Sciatic nerve (tissue), 2 donors: ENCODE measurements around the gene RTN4RL1. TPM values are rescaled to one million over a fixed set of nuclear protein-coding genes. Genes with fewer than 3 reads are reported as not detected.

Experiments
- ATAC-seq: fragments of 200-7000 bp; cut with Tn5 transposase; one replicate; pipeline ENCODE4 v1.9.1; 2020; ENCODE audit warnings: mild to moderate bottlenecking, moderate library complexity
- DNase-seq: peaks from one replicate; pipeline ENCODE4 v3.0.0-alpha.2; 2020; ENCODE audit warnings: low spot score
- intact Hi-C: fragments of 100-400 bp; cut with DNase I; formaldehyde crosslinking; loops from one replicate; pipeline ENCODE4 v1.14.2; 2022
- total RNA-seq: library from RNA; stranded (reverse); fragmentation: NEBNext Ultra II Directional; extraction: Animal tissue kit (Norgen Biotek cat#: 25700); gene quantifications from one replicate; pipeline ENCODE4 v1.2.1, GENCODE V29; 2021
- donor health status: DM: no; HTN: no; CAD: no.
- donor health status: DM: no; HTN: no; CAD: no.

The RTN4RL1 gene
- total RNA-seq, 1 donor from 2014 or later, result 5.8 TPM

DNA sequence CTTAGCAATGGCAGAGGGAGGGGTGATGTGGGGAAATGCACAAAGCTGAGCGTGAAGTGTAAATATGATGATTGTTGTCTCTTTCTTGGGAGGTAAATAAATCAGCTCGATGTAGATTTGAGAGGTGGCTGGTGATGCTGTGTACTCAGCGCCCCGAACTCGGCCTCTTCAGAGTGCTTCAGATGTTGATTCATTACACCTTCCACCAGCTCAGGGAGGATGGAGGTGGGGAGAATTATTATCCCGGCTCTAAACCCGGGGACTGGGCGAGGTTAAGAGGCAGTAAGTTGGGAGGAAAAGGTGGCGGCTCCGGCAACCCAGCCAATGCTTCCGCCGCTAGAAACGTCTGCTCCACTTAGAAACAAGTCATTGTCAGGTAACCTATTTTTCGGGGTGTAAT is 108.8 kb downstream of the RTN4RL1 start:
- intact Hi-C loops, result loop anchor here (10.0 kb wide), 1 partner anchor 128 kb away; the partner anchor contains the start of gene OVCA2
- ATAC-seq, result no peak
- DNase-seq, result no peak

DNA sequence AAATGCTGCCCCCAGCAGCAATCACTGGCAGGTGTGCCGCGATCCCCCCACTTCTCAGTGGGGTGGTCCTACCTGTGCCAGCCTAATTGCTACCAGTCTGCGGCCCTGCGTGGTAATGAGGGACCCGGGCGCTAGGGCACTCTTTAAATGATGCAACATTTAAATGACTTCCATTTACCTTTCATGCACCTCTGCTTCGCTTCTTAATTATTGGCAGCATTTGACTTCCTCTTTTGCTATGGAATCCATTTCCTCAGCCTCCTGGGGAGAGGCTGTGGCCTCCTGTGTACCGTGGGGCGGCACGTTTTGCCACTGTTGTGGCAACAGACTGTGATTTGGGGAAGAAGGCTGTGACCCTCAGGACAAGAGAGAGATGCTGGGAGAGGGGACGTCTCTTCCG is 109.2 kb downstream of the RTN4RL1 start:
- DNase-seq (no peak), ATAC-seq (no peak)
- intact Hi-C loops, result loop anchor here (10.0 kb wide), 1 partner anchor 129 kb away; the partner anchor contains the start of gene OVCA2

DNA sequence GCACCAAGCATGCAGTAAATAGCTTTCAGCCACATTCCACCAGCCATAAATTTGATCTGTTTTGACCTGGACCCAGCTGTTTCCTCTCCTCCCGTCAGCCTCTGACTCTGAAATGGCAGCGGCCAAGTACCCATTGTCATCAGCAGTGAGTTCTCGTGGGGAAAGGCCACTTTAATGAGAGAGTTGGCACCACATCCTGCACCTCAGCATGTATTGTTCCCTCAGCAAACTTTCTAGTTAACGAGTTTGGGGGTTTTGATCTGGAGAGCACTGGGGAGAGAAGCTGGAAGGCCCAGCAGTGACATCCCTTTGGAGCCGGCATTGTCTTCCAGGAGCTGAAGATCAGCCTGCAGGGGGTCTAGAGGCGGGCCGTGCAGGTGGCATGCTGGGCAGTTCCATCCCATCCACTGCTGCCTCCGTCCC is 110.5 kb downstream of the RTN4RL1 start:
- no peak for ATAC-seq
- no peak for DNase-seq
- intact Hi-C loops, result loop anchor here (10.0 kb wide), 1 partner anchor 130 kb away; the partner anchor contains the start of gene OVCA2

DNA sequence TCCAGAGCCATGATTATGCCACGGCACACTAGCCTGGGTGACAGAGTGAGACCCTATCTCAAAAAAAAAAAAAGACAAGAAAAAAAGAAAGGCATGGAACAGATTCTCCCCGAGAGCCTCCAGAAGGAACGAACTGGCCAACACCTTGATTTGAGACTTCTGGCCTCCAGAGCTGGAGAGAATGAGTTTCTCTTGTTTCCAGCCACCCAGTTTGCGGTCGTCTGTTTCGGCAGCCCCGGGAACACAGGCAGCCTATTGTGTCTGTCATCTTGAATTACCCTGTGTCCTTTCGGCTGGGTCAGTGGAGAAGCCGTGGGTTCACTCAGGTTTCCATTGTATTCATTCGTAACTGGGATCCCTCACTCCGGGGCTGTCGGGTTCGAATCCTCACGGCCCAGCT is 111.4 kb downstream of the RTN4RL1 start:
- ATAC-seq (no peak), DNase-seq (no peak)
- intact Hi-C loops, result loop anchor here (10.0 kb wide), 1 partner anchor 131 kb away; the partner anchor contains the start of gene OVCA2

DNA sequence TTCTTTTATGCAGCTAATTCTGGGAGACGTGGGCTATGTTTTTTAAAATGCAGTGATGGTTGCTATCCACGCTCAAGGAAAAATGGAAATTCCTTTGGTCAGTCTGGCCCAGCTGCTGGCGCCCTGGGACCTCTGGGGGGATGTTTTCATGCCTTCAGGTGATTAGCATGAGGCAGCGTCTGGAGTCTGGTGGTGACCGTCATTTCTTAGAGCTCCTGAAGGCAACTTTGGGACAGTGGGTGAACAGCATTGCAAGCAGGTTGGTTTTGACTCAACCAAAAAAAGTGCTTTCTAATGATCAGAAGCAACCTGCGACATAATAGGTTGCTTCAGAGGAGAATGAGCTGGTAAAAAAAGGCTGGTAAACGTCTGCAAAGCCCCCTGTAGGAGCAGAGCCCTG is 113.0 kb downstream of the RTN4RL1 start:
- intact Hi-C loops, result loop anchor here (10.0 kb wide), 1 partner anchor 133 kb away; the partner anchor contains the start of gene OVCA2
- no peak for DNase-seq
- no peak for ATAC-seq

DNA sequence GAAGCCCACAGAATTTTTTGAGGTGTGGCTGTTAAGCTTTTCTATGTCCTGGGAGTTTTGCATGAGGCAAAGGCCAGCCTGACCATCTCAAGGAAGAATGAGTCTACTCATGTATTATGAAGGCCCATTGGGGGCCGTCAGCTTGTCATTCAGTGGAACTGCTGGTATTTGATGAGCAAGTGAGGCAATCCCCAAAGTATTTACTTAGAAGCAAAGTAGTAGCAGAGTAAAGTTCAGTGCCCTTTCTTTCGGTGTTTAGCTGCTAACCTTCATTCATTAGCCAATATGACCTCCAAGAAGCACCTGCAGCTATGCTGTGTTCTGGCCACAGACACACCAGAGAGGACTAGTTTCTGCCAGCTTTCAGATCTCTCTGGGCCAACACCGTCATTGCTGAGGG is 115.1 kb downstream of the RTN4RL1 start:
- ATAC-seq (no peak), DNase-seq (no peak)
- intact Hi-C loops, result loop anchor here (5.0 to 10.0 kb wide), 3 partner anchors 115 to 332 kb away; partner anchors contain the start of genes OVCA2 and RTN4RL1

DNA sequence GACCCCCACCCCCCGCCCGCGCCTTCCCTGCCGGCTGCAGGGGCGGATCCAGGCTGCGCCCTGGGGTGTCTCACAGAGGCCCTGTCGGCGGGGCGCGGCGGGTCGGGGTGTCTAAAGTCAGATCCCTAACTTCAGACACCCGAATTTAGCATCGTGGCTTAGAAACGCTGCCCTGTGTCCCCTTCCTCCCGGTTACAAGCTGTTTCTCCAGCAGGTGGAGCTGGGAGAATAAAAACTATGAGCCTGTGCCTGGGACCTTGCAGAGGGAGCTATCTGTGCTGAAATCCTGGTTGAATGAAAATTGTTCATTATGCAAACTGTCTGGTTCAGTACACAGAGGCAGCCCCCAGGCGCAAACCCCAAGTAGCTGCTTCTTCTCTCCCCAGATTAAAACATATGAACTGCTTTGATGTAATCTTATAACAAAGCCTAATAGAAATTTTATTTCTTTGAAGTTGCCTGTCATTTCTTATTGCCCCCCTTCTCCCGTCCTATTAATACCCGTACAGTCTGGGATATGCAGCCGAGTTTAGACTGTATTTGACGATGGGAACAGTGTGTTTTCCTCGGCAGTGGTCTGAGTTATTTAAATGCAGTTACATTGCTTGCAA is 116.3 kb downstream of the RTN4RL1 start:
- DNase-seq (peak; percentile 72), ATAC-seq (peak; percentile 93)
- intact Hi-C loops, result loop anchor here (5.0 to 10.0 kb wide), 2 partner anchors 116 to 333 kb away; partner anchors contain the start of gene RTN4RL1

DNA sequence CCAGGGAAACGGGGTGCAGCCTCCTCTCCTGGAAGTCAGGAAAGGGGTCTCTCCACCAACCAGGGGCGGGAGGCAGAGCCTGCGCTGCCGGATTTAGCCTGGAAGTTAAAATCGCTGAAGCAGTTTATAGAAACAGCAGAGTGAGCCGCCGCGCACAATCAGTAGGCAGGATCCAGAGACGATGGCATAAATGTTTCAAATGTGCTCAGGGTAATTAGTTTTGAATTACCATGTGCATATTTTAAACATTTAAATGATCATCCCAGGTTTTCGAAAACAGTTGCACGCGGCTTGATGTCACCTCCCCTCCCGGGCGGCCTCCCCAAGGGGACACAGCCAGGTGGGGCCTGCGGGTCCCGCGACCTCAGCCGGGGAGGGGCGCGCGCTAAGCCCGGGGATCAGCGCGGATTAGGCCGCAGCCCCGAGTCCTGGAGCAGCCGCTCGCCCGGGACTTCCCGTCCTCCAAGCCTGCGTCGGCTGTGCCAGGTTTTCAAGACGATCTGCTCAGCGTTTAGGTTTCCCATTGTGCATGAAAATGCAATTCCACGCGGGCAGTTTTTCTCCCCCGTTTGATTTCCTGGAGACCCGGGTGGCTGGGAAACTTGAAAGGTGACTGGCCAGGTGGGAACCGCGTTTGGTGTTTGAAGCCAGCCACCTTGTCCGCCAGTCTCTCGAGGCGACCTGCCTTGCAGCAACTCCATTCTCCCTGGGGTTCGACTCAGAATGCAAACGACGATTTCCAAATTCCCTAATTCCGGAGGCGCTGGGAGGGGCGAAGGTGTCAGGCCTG is 117.0 kb downstream of the RTN4RL1 start:
- intact Hi-C loops, result loop anchor here (5.0 to 10.0 kb wide), 2 partner anchors 117 to 334 kb away; partner anchors contain the start of gene RTN4RL1
- ATAC-seq (peak; percentile 44), DNase-seq (no peak)

DNA sequence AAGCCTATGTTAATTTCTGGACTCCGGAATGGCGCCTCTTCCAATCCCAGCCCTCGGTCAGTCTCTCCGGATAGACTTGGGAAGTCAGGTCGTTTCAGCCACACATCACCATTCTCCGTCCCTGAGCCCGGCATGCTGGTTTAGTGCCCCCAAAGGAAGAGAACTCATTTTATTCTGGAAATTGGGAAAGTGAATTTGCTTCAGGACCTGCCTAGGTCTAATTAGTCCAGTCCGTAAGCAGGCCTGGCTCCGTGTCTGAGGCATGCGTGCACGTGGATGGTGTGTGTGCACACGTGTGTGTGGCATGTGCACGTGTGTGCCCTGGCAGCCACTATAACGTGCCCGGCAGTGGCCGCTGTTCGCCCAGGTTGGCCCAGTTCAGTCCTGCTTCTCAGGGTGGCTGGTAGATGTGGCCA is 117.9 kb downstream of the RTN4RL1 start:
- no peak for DNase-seq
- intact Hi-C loops, result loop anchor here (5.0 to 10.0 kb wide), 2 partner anchors 118 to 335 kb away; partner anchors contain the start of gene RTN4RL1
- no peak for ATAC-seq

DNA sequence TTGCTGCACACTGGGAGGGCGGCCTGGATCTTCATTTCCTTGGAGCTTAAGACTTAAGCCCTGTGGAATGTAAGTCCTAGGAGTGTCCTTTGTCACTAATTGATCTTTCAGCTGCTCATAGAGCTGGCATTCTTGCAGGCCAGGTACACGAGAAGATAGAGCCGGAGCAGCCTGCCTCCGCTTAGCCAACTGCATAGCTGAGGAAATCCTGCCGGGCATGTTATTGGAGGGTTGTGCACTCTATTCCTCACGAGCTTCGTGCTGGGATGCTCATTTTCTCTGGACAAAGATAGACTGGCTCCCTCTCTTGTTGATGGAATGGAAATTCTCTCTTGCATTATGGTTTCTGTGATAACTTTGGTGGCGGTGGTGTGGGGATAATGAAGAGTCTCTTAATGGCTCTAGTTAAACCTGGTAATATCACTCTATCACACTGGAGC is 118.5 kb downstream of the RTN4RL1 start:
- DNase-seq (no peak), ATAC-seq (no peak)
- intact Hi-C loops, result loop anchor here (5.0 to 10.0 kb wide), 2 partner anchors 118 to 336 kb away; partner anchors contain the start of gene RTN4RL1

DNA sequence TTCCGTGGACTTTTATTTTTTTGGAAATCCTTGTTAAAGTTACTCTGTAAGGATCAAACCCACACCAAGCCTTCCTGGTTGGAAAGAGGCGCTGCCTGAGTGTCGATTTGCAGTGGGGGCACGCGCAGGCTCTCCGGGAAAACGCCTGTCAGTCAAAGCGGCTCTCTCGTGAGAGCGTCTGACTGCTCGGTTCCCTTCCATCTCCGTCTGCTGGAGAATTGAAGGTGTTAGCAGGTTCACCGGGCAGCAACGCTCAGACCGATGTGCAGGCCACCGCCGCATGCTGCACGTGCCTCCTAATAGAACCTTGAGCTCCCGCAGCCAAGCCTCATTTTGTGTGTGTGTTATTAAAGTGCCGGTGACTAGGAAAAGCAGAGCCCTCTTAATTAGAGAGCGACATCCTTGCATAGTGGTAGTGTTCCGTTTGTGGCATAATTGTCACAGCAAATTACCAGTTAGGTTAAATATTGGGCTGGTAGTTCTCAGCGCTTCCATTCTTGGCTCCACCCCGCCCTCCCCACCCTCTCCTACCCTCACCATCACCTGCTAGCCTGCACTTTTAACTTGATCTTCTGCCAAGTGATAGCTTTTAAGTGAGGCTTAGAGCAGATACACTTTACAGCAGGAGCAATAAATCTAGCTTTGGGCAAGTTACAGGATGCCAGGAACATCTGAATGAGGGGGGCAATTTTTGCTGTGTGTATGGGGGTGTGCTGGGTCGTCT is 119.8 kb downstream of the RTN4RL1 start:
- DNase-seq (no peak), ATAC-seq (no peak)
- intact Hi-C loops, result loop anchor here (5.0 to 10.0 kb wide), 2 partner anchors 119 to 337 kb away; partner anchors contain the start of gene RTN4RL1

DNA sequence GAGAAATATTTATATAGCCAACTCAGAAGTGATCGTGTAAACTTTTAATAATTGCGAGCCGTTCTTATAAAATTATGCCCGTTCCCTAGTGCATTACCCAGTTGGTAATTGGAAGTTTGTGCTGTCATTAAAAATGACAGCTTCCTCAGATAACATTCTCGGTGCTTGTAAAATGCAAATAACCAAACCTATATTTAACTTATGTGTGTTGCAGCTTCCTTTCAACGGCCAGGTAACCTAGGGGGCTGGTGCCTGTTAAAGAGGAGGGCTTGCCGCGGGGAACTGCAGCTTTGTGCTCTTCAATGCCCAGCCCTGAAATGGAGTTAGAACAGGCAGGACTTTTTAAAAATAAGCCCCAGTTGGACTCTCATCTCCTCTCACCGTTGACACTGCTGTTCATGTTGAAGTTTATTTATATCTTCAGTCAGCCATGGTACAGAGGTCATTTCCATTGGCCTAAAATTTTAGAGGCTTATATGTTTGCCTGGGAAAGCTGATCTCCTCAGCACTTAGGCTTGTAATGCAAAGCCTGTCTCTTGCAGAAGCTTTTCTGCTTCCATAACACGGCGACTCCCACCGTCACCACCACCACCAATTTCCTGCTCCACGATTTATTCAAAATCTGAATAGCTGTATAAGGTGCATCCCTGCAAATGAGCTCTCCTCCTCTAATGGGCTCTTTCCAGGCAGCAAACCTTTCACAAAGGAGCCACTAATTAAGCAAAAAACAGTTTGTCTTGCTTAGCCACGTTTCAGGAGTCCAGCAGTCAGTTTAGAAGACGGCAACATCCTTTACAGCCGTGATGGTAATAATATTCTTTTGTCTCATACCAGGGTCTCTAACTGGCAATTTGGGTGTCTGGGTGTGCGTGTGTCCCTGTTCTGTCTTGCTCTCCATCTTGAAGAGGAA is 120.6 kb downstream of the RTN4RL1 start:
- DNase-seq (no peak), ATAC-seq (no peak)
- intact Hi-C loops, result loop anchor here (5.0 to 10.0 kb wide), 2 partner anchors 120 to 338 kb away; partner anchors contain the start of gene RTN4RL1

DNA sequence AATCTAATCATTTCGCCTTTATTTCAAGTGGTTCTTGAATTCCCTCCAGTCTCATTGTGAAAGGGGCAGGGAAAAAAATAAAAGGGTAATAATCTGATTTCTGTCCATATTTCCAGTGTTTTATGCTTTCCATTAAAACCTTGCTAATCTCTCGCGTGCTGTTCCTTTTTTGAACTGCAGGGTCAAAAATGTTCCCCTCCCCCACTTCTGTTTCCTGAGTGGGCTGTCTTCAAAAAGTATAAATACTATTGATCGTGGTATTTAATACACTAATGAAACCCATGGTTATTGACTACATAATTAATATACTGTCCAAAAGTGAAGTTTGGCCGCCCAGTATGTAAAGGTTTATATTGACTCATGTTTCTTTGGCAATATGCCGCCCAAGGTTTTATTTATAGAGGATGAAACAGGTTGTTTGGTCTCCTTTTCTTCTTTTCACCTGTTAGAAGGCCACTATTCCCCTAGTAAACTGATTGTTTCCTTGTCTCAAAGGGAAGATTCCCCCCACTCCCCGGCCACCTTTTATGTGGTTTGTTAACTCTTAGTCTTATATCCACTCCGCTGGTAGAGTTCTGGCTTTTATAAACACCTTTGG is 125.6 kb downstream of the RTN4RL1 start:
- DNase-seq, result no peak
- intact Hi-C loops, result no loop called here
- ATAC-seq, result no peak

DNA sequence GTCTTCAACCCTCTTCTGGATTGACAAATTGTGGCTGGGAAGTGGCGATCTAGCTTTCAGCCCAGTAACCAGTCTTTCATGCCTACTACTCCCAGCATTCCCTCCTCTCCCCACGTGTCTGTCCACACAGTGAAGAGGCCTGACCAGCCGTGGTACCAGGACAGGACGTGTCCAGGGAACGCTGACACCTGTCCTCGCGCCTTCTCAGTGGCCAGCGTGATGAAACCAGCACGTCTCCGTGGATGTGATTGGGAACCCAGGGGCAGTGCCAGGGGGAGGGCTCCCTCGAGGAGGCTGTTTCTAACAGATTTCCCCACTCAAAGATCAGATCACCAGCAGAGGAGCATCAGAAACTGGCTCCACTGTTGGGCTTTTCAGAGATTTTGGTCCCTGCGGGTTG is 126.3 kb downstream of the RTN4RL1 start:
- ATAC-seq (no peak), DNase-seq (no peak)
- intact Hi-C loops, result no loop called here

DNA sequence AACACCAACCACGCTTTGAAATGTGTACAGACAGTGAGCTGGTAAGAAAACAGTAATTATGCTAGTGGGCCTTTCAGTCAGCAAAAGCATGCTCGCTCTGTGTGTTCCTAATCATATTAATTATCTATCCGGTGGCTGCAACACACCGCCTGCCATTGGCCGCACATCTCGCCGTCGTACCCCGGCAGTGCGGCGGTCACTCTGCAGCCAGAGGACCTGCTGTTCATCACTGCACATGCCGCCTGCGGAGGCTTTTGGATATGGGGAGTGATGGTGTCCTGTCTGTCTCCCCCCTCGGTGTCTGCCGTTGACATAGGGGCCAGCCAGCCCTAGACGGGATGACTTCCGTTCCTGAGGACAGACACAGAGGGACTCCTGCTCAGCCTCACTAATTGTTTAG is 126.8 kb downstream of the RTN4RL1 start:
- DNase-seq, result no peak
- ATAC-seq, result no peak
- intact Hi-C loops, result no loop called here

DNA sequence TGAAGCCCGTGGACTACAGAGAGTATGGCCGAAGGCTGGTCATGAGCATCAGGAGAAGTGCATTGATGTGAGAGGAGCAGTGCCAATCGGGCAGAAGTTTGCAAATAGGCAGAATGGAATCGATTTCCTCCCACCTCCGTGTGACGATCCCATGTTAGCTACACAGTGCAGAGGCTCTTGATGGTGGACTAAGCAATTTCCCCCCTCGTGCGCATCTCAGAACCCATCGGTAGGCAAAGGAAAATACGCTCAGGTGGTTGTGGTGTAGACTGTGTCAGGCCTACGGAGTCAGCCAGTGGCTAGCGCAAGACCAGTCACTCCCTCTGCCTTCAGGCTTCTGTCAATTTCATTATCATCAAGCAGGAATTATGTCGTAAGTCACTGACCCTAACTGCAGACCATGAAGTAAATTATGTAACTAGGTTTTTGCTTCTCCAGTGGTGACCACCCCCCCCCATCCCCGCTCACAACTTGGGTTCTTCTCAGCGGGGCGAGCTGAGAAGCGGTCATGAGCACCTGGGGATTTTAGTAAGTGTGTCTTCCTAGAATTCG is 128.0 kb downstream of the RTN4RL1 start:
- intact Hi-C loops, result no loop called here
- no peak for DNase-seq
- ATAC-seq, result no peak
